GM10266 (cell line): ENCODE results near the gene LRPAP1.
"Not testable (repeated sequence)": the region's sequence is repeated elsewhere in the genome, so short reads cannot be mapped to it uniquely, and the experiment has no call there.

ENCODE experiments used
- DNase-seq: peaks from one replicate; pipeline ENCODE4 v3.0.0; 2012; ENCODE audit errors: extremely low spot score
- TF ChIP-seq, protein P1 (sequence below): IDR thresholded peaks from 2 replicates; pipeline ENCODE4 v1.5.1; 2012; ENCODE audit warnings: mild to moderate bottlenecking, low read depth; ENCODE audit not compliant: control insufficient read depth, insufficient read depth; ENCODE audit errors: missing control alignments

The LRPAP1 gene

DNA sequence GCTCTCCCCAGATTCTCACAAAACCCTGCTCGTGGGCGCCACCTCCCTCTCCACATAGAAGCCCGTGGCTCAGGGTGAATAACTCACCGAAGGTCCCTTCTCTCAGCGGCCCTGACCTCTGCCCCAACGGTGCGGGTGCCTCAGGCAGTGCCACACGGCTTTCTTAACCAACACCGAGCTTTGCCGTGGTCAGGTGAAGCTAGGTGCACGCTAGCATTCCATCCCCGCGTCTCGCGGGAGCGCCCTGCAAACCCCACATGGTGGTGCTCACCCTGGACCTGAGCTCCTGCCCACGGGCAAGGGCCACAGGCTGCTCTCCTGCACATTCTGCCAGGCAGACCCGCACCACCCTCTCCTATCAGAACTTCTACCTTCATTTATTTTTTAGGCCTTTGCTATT is 18.4 kb downstream of the LRPAP1 start:
- TF ChIP-seq, protein P1, sequence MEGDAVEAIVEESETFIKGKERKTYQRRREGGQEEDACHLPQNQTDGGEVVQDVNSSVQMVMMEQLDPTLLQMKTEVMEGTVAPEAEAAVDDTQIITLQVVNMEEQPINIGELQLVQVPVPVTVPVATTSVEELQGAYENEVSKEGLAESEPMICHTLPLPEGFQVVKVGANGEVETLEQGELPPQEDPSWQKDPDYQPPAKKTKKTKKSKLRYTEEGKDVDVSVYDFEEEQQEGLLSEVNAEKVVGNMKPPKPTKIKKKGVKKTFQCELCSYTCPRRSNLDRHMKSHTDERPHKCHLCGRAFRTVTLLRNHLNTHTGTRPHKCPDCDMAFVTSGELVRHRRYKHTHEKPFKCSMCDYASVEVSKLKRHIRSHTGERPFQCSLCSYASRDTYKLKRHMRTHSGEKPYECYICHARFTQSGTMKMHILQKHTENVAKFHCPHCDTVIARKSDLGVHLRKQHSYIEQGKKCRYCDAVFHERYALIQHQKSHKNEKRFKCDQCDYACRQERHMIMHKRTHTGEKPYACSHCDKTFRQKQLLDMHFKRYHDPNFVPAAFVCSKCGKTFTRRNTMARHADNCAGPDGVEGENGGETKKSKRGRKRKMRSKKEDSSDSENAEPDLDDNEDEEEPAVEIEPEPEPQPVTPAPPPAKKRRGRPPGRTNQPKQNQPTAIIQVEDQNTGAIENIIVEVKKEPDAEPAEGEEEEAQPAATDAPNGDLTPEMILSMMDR = no peak
- no peak for DNase-seq

DNA sequence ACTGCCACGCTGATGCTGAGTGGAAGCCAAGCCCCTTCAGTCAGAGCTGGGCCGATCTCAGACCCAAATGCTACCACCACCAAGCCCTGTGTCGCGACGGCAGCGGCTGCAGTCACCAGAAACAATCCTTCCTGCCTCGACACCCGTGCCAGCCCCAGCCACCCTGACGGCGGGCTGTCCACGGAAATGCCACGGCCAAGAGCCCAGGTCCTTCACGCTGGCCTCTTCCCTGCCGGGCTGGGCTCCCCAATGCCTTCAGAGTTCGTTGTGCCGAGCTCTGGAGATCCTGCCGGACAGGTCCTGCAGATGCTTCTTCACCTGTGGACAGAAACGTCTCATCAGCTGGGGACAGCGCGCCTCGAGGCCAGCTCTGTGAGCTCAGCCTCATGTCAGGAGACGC is 19.5 kb downstream of the LRPAP1 start:
- no peak for DNase-seq
- TF ChIP-seq, protein P1 = no peak

DNA sequence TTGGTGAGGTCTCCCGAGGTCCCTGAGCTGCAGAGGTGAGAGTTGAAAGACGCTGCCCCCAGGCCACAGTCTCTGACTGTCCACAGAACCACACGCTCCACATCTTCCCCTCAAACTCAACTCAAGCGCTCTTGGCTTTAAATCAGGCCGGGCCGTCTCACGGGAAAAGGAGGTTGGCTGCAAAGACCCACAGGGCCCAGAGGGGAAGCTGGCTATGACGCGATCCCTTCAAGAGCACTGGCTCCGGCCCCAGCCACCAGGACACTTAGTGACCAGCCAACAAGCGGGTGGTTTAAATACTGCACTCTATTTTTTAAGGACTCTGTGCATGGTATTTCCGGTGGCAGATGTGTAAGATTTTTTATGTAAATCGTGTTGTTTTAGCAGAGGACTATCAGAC is 19.9 kb downstream of the LRPAP1 start:
- no peak for DNase-seq
- TF ChIP-seq, protein P1 = no peak

DNA sequence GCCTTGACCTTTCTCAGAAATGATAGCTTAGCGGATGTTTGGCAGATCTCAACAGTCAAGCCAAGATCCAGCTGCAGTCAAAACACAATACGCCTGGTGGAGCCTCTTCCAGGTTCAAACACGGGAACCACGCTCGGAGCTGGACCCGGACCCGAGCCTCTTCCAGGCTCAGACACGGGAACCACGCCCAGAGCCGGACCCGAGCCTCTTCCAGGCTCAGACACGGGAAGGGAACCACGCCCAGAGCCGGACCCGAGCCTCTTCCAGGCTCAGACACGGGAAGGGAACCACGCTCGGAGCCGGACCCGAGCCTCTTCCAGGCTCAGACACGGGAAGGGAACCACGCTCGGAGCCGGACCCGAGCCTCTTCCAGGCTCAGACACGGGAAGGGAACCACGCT is 20.6 kb downstream of the LRPAP1 start:
- DNase-seq = not testable (repeated sequence)

DNA sequence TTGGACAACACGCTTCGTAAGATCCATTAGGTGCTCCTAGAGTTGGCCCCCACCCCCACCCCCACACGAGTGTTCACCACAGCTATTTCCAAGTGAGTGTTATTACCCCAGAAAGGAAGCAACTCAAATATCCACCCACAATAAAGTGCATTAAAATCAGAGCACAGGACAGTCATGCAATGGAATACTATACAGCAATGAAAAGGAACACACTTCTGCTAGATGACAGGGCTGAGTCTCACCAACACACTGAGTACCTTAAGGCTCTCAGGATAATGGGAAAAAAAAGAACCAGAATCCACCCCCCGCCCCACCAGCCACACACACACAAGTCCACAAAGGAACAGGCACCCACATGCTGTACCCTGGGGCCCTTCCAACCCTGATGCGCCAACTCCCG is 21.0 kb downstream of the LRPAP1 start:
- DNase-seq = no peak
- TF ChIP-seq, protein P1 = no peak

DNA sequence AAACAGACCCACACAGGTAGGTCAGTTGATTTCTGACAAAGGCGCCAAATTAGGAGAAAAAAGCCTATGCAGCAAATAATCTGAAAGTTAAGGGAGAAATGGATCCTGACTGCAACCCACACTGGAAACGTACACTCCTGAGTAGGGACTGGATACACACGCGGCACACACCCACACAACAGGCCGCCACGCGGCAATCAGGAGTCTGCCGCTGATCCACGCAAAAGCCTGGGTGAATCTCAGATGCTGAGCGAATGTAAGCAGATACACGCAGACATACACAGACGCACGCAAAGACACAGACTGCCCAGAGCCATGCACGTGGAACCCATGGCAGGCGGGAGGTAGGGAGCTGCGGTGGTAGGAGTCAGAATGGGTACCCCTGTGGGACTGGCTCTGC is 21.7 kb downstream of the LRPAP1 start:
- TF ChIP-seq, protein P1 = no peak
- no peak for DNase-seq

DNA sequence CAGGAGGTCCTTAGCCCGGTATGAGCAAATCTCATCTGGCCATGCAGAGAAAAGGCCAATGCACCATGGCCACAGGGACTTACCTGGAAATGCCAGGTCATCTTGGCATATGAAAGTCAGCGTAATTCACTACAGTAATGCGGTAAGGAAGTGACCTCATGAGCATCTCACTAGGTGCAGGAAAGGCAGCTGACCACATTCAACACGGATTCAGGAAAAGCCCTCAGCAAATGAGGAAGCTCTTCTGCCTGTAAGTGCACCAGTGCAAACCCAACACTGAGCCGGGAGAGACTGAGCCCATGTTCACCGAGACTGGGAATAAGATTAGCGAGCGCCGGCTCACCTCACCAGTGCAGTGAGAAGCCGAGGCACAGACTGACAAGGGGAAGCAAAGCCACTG is 23.7 kb downstream of the LRPAP1 start:
- no peak for DNase-seq
- TF ChIP-seq, protein P1 = no peak

DNA sequence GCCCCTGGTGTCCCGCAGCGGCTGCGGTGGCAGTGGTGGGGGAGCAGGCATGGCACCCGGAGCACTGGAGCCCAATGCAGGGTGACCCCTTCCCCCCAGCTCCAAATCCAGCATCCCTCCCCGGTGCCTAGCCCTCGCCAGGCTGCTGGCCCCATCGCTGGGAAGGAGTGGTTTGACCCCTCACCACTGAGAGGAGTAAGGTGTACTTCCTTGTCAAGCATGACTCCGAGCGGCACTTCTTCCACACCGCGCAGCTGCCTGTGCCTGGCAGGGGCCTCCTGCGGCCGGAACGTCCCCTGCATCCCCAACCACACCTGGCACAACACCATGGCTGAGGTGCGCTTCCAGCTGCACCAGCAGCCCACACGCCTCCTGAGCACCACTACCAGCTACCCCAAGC is 27.0 kb downstream of the LRPAP1 start:
- TF ChIP-seq, protein P1 = no peak
- no peak for DNase-seq
